GM21381 (cell line): ENCODE results near the gene TCERG1L.
"Not testable (repeated sequence)": the region's sequence is repeated elsewhere in the genome, so short reads cannot be mapped to it uniquely, and the experiment has no call there.

ENCODE experiments used
- ATAC-seq: cut with Tn5 transposase; IDR thresholded peaks from one replicate; pipeline ENCODE4 v1.9.1; 2021; ENCODE audit warnings: mild to moderate bottlenecking, moderate library complexity; ENCODE audit not compliant: unreplicated experiment

TCERG1L gene

GRCh38 chr10:131091682-131092081 is 219.8 kb downstream of the TCERG1L start:
- ATAC-seq: no peak

- no peak for ATAC-seq
Observed at GRCh38 chr10:131090761-131091661, 220.5 kb downstream of the TCERG1L start.

- no peak for ATAC-seq
Observed at GRCh38 chr10:131089861-131090260, 221.7 kb downstream of the TCERG1L start.

GRCh38 chr10:131089150-131089549 is 222.4 kb downstream of the TCERG1L start:
- no peak for ATAC-seq

- no peak for ATAC-seq
Observed at GRCh38 chr10:131088619-131089018, 222.9 kb downstream of the TCERG1L start.

- ATAC-seq: no peak
Observed at GRCh38 chr10:131087464-131088215, 223.9 kb downstream of the TCERG1L start.

- no peak for ATAC-seq
Observed at GRCh38 chr10:131086511-131086910, 225.0 kb downstream of the TCERG1L start.

- no peak for ATAC-seq
Observed at GRCh38 chr10:131086094-131086493, 225.4 kb downstream of the TCERG1L start.

- ATAC-seq: no peak
Observed at GRCh38 chr10:131085091-131085860, 226.2 kb downstream of the TCERG1L start.

- no peak for ATAC-seq
Observed at GRCh38 chr10:131084791-131085090, 226.8 kb downstream of the TCERG1L start.

- no peak for ATAC-seq
Observed at GRCh38 chr10:131083915-131084790, 227.4 kb downstream of the TCERG1L start.

GRCh38 chr10:131082991-131083481 is 228.5 kb downstream of the TCERG1L start:
- no peak for ATAC-seq

GRCh38 chr10:131082201-131082850 is 229.2 kb downstream of the TCERG1L start:
- no peak for ATAC-seq

- ATAC-seq: no peak
Observed at GRCh38 chr10:131081786-131082185, 229.7 kb downstream of the TCERG1L start.

- no peak for ATAC-seq
Observed at GRCh38 chr10:131081376-131081775, 230.1 kb downstream of the TCERG1L start.

- no peak for ATAC-seq
Observed at GRCh38 chr10:131080571-131080970, 230.9 kb downstream of the TCERG1L start.

- no peak for ATAC-seq
Observed at GRCh38 chr10:131079314-131079713, 232.2 kb downstream of the TCERG1L start.

GRCh38 chr10:131078882-131079280 is 232.6 kb downstream of the TCERG1L start:
- ATAC-seq: not testable (repeated sequence)

GRCh38 chr10:131078131-131078881 is 233.2 kb downstream of the TCERG1L start:
- ATAC-seq: no peak
